Astrocyte of the hippocampus (primary cell): ENCODE data around the gene RPL39.
"Not testable (repeated sequence)": the region's sequence is repeated elsewhere in the genome, so short reads cannot be mapped to it uniquely, and the experiment has no call there.

Source experiments
- DNase-seq: peaks from one replicate; pipeline ENCODE4 v3.0.0; 2011; ENCODE audit warnings: low read depth, low spot score

RPL39 gene

DNA sequence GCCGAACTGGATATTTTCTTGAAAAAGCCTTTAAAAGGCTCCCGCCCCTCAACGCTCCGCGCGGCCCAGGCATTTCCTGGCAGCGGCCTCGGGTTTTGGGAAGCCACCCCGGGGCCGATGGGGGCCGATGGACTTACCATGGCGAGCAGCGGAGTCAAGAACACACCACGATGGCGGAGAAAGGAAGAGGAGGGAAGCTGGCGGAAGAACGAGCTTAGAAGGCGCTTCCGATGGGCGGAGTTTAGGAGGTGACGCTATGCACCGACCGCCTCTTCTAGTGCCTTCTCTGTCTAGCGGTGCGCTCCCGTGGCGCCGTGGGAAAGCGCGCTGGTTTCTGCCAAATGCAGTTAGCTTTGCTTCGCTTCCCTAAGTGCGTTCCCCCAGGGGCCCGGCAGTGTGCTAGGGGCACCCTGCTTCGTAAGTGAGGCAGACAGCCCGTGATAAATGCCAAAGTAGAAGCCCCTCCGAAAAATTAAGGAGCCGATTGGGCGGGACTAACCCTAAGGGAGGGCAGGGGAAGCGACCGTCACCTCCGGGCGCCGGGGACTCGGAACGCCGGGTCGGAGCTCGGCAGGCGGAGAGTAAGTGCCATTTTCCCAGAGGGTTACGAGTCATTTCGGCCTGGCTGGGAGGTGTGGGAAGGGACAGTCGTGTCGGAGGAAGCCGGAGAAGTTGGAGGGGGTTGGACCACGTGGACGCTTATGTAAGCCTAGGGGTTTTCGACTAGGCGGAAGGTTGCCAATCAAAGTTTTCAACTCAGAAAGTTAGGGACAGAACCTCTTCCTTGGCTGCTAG, at the start of gene RPL39:
TSS of gene RPL39 (minus strand) at position 194 of the 795 bp plus-strand sequence. CDS start at position 140, 54 bp downstream.
- peak; percentile 91 for DNase-seq

GRCh38 chrX:119833905-119834304, 42.5 kb upstream of the RPL39 start:
- DNase-seq = no peak

DNA sequence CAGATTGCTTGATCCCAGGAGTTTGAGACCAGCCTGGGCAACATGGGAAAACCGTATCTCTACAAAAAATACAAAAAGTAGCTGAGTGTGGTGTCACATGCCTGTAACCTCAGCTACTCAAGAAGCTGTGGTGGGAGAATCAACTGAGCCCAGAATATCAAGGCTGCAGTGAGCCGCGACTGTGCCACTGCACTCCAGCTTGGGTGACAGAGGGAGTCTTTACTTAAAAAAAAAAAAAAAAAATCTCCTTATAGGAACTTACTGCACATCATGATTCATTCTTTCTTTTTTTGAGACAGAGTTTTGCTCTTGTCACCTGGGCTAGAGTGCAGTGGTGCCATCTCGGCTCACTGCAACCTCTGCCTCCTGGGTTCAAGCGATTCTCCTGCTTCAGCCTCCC, 37.0 kb upstream of the RPL39 start:
- DNase-seq = no peak

GRCh38 chrX:119826399-119826959, 35.0 kb upstream of the RPL39 start:
- DNase-seq = peak; percentile 2

GRCh38 chrX:119824221-119824620, 32.8 kb upstream of the RPL39 start:
- not testable (repeated sequence) for DNase-seq

GRCh38 chrX:119821703-119822102, 30.3 kb upstream of the RPL39 start:
- DNase-seq = peak; percentile 4

- no peak for DNase-seq
These were observed 25.8 kb upstream of the RPL39 start for GRCh38 chrX:119817130-119817690.

DNA sequence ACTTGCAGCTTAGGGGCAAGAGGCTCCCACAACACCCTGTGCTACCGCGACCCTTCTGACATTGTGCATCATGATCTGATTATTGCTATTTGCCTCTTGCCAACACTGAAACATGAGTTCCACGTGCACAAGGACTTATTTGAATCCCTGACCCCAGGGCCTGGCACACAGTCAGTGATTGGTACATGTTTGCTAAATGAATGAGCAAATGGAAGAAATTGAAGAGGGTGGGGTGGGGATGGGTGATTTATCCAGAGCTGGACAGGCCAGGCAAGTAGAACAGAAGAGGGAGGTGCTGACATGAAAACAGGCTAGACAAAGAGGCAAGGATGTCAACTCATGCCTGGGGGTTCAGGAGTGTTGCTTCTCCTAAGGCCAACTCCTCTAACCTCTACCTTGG, 24.9 kb upstream of the RPL39 start:
- no peak for DNase-seq

- DNase-seq = no peak
These were observed 17.8 kb upstream of the RPL39 start for GRCh38 chrX:119809185-119809666.

GRCh38 chrX:119808461-119808860, 17.0 kb upstream of the RPL39 start:
- DNase-seq = not testable (repeated sequence)

GRCh38 chrX:119802546-119802945, 11.1 kb upstream of the RPL39 start:
- DNase-seq = no peak

GRCh38 chrX:119801253-119802221, 10.1 kb upstream of the RPL39 start:
- DNase-seq = no peak

DNA sequence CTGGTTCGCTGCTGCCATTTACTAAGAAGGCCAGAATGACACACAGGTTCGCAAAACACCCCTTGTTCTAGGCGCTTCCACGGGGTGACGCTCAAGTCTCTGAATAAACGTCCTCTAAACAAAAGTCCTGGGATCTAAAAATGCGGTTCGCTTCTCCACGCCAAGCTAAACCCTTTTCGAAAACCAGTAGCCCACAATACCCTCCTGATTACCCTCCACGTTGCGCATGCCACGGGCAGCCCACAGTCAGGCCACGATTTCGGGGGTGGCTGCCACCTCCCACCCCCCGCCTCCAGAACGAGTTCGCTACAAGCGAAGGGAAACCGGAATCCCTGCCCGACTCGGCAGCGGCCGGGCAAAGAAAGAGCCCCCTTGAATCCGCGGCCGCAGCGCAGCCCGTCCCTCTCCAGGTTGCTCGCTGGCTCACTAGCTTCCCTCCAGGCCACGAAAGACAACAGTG, 423 bp downstream of the RPL39 start:
- DNase-seq = peak; percentile 41

DNA sequence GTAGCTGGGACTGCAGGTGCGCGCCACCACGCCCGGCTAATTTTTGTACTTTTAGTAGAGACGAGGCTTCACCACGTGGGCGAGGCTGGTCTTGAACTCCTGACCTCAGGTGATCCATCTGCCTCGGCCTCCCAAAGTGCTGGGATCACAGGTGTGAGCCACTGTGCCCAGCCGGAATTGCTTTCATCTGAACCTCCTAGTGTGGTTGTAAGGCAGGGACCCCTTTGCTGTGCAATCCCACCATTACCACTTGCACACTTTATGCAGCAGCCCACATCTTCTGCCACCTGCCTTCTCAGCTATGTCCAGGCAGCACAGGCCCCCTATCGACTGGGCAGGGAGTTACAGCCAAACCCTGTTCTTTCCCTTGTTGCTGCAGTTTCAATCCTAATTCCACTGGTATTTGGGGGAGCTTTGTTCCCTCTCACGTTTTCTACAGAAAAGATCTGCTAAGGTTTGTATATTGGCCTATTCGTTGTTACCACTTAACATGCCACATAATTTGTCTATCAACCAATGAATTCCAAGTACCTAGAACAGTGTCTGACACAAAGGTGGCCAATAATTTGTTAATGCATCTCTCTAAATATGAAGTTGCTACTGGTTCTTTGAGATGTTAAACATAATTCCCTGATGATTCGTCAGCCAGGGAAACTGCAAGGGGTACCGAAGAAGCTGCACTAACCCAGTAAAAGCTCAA, 6.5 kb downstream of the RPL39 start:
- DNase-seq = peak; percentile 34

- DNase-seq = no peak
These were observed 8.4 kb downstream of the RPL39 start for GRCh38 chrX:119783026-119783425.

DNA sequence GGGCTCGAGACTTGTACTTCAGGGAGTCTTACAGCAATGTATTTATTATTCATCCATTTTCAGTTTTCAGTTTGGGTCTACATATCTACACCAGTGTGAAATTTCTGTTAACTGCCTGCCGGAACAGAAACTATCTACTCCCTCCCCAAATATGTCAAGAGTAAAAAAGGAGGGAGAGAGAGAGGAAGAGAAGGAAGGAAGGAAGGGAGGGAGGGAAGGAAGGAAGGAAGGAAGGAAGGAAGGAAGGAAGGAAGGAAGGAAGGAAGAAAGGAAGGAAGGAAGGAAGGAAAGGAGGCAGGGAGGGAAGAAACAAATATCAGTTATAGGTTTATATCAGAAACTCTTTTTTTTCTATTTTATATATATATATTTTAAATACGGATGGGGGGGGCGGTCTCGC, 12.6 kb downstream of the RPL39 start:
- no peak for DNase-seq

GRCh38 chrX:119775517-119776238, 15.8 kb downstream of the RPL39 start:
- no peak for DNase-seq

GRCh38 chrX:119769388-119769787, 22.0 kb downstream of the RPL39 start:
- not testable (repeated sequence) for DNase-seq

- peak; percentile 42 for DNase-seq
These were observed 23.0 kb downstream of the RPL39 start for GRCh38 chrX:119768436-119768835.

DNA sequence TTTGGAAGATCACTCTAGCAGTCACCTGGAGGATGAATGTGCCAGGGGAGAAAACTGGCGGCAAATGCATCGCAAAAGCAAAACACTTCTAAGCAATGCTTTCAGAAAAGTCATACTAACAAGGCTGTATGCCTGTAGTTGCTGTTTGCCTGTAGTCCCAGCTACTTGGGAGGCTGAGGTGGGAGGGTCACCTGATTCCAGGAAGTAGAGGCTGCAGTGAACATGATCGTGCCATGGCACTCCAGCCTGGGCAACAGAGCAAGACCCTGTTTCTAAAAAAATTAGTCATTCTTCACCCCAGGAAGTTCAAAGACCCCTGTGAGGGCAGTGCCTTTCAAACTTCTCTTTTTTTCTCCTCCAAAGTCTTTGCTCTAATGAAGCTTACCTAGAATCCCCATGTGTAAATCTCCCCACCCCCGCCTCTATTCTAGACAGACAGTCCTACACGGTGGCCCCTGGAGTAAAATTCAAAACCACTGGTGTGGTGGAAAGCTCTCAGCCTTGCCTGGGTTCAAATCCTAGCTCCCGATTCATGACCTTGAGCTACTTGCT, 27.5 kb downstream of the RPL39 start:
- no peak for DNase-seq
